Right ventricle myocardium inferior (tissue), 1 donor: Measurements from ENCODE around the gene PIH1D1. TPM values are rescaled to one million over a fixed set of nuclear protein-coding genes. Genes with fewer than 3 reads are reported as not detected.

Source experiments
- ATAC-seq: fragments of 200-7000 bp; cut with Tn5 transposase; one replicate; pipeline ENCODE4 v1.9.1; 2020; ENCODE audit warnings: mild to moderate bottlenecking, moderate library complexity
- DNase-seq: peaks from one replicate; pipeline ENCODE4 v3.0.0; 2021; ENCODE audit errors: missing footprints
- intact Hi-C: fragments of 100-400 bp; cut with DNase I; formaldehyde crosslinking; loops from one replicate; pipeline ENCODE4 v1.11.0; 2022
- total RNA-seq: library from RNA; stranded (reverse); fragmentation: NEBNext Ultra II Directional; extraction: Animal tissue kit (Norgen Biotek cat#: 25700); gene quantifications from one replicate; pipeline ENCODE4 v1.2.1, GENCODE V29; 2021
- donor health status: DM: no; HTN: yes; CAD: no; lungs with severe emphysema.

PIH1D1 gene
- total RNA-seq, 1 donor from 2014 or later = 32.4 TPM

DNA sequence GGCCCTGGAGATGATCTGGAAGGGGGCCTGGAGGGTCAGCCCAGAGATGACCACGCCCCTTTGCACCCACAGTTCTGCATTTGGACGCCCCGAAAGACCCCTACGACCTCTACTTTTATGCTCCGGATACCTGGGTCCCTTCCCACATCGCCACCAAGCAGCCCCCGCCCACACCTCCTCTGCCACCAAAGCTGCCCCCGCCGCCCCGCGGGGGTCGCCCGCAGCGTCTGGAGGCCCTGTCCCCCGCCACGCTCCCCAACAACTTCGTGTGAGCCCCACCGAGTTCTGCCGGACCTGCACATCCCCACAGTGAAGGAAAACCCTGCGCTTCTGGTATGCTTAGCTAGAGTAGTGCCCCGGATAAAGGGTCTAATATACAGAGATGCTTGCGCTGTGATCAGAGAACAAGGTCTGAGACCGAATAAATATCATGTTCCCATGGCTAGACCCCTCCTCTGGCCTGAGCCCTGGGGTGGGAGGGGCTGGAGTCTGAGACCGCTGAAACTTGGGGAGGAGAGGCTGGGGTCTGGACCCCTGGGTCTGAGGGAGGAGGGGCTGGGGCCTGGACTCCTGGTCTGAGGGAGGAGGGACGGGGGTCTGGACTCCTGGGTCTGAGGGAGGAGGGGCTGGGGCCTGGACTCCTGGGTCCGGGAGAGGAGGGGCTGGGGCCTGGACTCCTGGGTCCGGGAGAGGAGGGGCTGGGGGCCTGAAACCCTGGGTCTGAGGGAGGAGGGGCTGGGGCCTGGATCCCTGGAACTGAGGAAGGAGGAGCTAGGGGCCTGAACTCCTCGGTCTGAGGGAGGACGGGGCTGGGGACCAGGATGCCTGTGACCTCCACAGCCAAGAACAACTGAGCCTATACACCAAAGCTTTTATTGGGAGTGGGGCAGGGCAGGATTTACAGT, 22.8 kb downstream of the PIH1D1 start:
- ATAC-seq = no peak

DNA sequence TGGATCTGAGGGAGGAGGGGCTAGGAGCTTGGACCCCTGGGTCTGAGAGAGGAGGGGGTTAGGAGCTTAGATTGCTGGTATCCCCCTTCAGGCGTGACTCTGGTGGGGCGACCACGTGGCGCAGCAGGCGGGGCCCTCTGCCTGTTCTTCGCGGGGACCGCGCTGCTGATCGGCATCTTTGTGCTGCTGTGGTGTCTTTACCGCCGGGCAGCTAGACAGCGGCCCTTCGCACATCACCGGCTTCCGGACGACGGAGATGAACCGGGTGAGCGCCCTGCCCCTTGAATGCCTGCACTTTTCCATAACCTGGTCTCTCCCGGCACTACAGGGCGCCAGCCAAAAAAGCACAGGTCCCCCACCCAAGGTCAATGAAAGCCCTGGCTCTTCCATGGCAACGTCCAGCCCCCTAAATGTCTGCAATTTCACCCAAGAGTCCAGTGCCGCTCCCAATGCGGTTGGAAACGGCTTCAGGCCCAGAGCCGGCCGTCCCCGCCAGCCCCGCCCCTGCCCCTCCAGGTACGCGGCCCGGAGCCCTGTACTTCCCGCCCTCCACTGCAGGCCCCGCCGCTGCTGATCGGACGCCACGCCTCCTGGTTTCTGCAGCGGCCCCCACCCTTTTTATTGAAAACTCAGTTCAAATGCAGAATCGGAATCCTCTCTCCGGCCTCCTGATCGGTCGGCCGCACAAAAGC, 23.6 kb downstream of the PIH1D1 start:
- intact Hi-C loops = no loop called here
- ATAC-seq (no peak), DNase-seq (no peak)

More for the DNA sequence above, 22.8 kb downstream of the PIH1D1 start:
- DNase-seq = no peak
- intact Hi-C loops = no loop called here

GRCh38 chr19:49427339-49427738, 24.3 kb downstream of the PIH1D1 start:
- intact Hi-C loops = no loop called here
- ATAC-seq (no peak), DNase-seq (no peak)

GRCh38 chr19:49425922-49426592, 25.6 kb downstream of the PIH1D1 start:
- no peak for DNase-seq
- intact Hi-C loops = no loop called here
- no peak for ATAC-seq

DNA sequence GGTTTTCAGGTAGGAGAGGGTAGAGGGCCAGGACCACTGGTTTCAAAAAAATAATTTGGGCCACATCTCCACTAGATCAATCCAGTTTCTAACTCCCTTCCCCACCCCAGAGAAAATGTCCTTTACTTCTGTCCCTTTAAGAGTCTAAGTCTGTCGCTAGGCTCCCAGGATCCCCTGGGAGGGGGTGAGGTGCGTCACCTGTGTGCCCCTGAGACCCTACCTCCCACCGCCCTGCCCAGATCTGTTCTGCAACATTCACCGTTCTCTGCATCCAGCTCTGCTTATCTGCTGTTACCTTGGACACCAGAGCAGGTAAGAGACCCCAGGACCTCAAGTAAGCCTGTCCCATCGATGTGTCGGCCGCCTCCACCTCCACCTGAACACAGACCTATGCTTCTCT, 26.4 kb downstream of the PIH1D1 start, which contains the start of gene GFY:
TSS of gene GFY (plus strand) at position 211 of the 400 bp plus-strand sequence. CDS start 1,043 bp downstream, outside the sequence.
- ATAC-seq (no peak), DNase-seq (no peak)
- intact Hi-C loops = no loop called here

DNA sequence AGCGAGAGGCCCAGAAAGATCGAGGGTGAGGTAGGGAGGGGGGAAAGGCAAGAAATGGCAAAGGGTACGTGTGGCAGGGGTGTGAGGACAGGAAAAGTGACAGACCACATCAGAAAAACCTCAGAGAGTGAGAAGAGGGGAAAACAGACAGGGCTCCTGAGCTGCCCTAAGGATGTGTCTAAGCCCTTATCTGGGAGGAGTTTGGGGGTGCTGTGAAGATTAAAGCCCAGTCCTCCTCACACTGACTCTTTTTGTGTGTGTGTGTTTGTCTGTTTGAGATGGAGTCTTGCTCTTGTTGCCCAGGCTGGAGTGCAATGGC, 27.7 kb downstream of the PIH1D1 start:
- intact Hi-C loops = no loop called here
- ATAC-seq (no peak), DNase-seq (no peak)

DNA sequence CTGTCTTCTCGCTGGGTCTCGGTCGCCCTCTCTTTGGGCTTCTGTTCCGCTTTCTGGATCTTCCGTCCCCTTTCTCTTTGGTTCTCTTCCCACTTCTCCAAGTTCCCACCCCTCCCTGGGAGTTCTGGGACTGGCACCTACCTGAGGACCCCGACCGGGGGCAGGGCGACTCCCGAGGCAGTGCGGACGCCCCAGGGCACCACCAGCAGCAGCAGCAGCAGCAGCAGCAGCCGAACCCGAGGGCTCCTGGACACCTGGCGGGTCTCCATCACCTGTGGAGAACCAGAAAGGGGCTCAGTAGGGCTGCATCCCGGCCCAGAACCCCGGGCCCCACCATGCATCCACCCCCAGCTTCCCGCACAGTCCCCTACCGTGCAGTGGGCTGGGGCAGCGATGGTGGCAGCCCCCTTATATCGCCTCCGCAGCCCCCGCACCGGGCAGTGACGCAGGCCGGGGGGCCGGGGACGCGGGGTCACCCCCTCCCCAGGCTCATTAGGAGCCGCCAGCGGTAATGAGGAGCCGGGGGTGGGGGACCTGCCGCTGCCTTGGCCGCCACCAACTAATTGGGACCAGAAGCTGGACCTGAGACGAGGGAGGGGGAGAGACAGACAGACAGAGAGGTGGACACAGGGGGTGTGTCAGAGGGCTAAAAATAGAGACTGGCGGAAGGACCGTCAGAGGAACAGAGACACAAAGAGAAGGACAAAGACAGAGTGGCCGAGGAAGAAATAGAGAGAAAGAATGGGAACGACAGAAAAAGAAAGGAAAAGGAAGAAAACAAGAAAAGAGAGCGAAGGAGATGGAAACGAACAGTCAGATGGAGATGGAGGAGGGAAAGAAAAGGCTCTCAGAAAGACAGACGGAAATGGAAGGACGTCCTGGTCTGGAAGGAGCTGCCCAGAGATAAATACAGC, 28.3 kb downstream of the PIH1D1 start, which contains the start of gene PTH2:
TSS of gene PTH2 (minus strand) at position 371 of the 914 bp plus-strand sequence. CDS start at position 269, 102 bp downstream.
- ATAC-seq (no peak), DNase-seq (no peak)
- intact Hi-C loops = no loop called here

- DNase-seq = no peak
- peak; percentile 64 for ATAC-seq
- intact Hi-C loops = no loop called here
Measured at GRCh38 chr19:49422407-49423070, 29.1 kb downstream of the PIH1D1 start.

- DNase-seq (no peak), ATAC-seq (no peak)
- intact Hi-C loops = no loop called here
Measured at GRCh38 chr19:49421878-49422202, 29.8 kb downstream of the PIH1D1 start.

DNA sequence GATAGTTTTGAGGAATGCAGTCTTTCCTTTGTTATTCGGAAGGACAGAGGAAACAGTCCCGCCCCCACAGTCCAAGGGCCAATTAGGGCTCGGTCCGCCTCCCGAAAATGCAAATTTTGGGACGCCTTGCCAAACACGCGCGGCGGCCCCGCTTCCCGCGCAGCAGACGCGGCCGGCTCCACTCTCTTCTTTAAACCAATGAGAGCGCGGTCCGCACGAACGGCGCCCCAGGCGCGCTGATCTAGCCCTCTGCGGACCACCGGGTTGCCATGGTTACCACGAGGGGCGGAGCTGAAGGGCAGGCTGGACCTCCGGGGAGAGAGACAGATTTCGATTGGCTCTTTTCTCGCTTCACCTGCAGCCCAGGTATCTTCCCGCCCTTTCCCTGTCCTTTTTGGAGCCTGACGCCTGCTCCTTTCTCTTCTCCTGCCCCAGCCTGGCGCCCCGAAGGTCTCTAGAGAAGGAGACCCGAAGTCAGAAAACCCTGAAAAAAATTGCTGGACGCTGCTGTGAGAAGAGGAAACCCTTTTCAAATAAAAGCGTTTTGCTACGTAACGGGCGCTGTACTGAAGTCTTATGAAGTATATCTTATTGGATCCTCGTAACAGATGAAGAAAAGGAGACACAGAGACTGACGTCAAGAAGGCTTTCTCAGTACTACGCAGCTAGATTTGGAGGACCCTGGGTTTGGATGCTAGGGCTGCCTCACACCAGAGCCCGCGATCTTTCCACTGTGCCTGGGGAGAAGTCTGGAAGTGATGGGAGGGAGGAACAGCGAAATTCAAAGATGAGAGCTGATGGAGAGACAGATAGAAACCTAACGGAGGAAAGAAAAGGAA, 30.4 kb downstream of the PIH1D1 start:
- peak; percentile 84 for DNase-seq
- intact Hi-C loops = no loop called here
- peak; percentile 61 for ATAC-seq

DNA sequence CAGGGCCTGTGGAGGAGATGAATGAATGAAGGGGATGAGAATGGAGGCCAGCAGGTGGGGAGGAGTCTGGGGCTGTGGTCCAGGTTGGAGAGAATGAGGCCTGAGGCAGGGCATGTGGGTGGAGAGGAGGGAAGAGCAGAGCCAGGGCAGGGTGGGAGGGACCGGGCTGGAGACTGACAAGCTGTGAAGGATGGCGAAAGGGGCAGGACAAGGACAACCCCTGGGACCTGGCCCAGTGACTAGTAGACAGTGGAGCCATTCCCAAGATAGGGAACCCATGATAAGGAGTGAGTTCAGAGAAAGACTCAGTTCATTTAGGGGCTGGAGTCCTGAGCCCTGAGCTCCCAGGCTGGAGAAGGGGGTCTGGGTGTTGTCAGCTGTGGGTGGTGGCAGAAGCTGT, 31.4 kb downstream of the PIH1D1 start:
- intact Hi-C loops = no loop called here
- DNase-seq (no peak), ATAC-seq (no peak)

DNA sequence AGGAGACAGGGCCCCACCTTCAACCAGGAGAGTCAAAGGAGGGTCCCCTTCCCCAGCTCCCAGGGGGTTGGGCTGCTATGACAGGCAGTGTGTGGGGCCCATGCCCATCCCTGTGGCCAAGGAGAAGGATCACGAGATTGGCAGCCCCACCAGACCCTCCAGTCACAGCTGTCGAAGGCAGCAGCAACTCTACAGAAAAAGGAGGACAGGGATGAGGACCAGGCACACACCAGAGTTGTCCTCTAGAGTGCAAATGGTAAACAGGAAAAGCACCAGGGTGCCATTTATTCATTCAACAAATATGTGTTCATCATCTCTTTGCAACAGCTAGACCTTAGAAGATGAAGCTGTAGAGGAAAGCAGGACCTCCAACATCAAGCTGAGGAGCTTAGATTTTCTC, 32.4 kb downstream of the PIH1D1 start:
- ATAC-seq (no peak), DNase-seq (no peak)
- intact Hi-C loops = no loop called here

DNA sequence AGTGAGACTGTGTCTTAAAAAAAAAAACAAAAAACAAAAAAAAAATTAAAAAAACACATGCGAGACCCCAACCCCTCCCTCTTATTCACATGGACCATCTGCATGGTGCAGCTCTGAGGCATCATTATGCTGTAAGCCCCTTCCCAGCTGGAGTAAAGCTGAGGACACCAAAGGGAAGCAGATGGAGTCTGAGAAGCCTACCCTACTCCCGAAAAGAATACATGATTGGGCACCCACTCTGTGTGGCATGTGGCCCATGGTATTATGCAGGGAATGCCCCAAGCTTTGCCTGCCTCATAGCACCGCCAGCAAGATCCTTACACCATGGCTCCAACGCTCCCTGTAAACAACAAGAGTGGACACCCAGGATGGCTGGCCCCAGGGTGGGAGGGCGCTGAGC, 33.1 kb downstream of the PIH1D1 start:
- intact Hi-C loops = no loop called here
- ATAC-seq (no peak), DNase-seq (no peak)

DNA sequence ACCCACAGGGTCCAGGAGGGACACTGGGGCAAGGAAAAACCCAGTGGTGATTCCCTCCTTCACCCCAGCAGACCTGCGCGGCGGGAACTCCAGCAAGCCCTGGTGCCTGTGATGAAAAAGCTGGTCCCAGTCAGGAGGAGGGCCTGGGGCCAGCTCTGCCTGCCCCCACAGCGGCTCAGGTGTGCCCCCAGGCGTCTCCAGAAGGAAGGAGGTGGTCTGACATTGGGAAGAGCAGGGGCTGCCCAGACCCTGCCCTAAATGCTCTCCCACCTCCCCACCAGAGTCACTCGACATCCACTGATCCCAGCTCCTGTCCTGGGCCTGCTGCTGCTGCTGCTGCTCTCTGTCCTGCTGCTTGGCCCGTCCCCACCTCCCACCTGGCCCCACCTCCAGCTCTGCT, 34.5 kb downstream of the PIH1D1 start:
- no peak for ATAC-seq
- intact Hi-C loops = no loop called here
- DNase-seq = no peak

DNA sequence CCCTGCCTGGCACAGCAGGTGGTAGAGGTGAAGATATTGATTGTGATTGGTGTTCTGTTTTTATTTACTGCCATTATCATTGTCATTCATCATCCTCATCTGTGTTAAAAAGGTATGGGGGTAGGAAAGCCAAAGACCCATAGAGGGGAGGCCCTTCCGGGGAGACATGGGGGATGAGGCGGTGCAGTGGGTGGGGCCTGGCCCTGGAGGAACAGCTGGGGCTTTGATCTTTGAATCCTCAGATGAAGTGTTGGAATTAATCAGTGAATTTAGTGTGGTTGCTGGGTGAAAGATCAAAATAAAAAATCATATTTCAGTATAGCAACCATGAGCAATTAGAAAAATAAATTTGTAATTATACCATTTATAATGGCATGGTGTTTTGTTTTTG, 35.8 kb downstream of the PIH1D1 start:
- ATAC-seq (no peak), DNase-seq (no peak)
- intact Hi-C loops = no loop called here

GRCh38 chr19:49415102-49415809, 36.4 kb downstream of the PIH1D1 start:
- no peak for ATAC-seq
- no peak for DNase-seq
- intact Hi-C loops = no loop called here

DNA sequence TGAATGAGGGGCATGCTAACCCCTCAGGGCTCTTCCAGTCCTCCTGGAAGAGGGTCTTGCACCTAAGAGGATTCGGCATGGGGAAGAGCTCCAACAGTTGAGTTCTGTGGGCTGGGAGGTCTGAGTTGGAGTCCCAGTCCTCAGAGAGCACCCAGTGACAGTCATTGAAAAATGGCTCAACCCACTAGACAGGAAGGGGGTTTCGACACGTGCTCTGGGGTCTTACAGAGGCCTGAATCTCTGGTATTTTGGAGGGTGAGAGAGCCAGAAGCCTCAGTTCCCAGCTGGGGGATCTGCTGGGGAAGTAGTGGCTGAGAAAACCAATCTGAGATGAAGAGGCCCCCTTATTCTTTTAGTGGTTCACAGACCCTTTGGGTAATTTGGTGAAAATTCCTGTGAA, 37.4 kb downstream of the PIH1D1 start:
- no peak for DNase-seq
- no peak for ATAC-seq
- intact Hi-C loops = no loop called here
